ENCODE results near the gene MKNK1.

MKNK1 gene

GRCh38 chr1:46568461-46568891 is 35.6 kb downstream of the MKNK1 start:
- Histone ChIP-seq H3K9me3 (ENCODE audit: control insufficient read depth, low read length) (no peaks in the 10 kb centered on the region), H3K36me3 (ENCODE audit: control insufficient read depth, insufficient read depth, low read length) (no peaks in the 10 kb centered on the region), H3K4me3 (ENCODE audit: low read length) (no peak overlapping the region), H3K9ac (ENCODE audit: low read length) (no peak overlapping the region), H3K4me1 (ENCODE audit: control insufficient read depth, insufficient read depth, low read length) (no peaks in the 10 kb centered on the region), H3K27me3 (ENCODE audit: control insufficient read depth, insufficient read depth, low read length) (no peaks in the 10 kb centered on the region)

- no peak overlapping the region for H3K9ac ChIP-seq (ENCODE audit: low read length)
- no peak overlapping the region for H3K4me3 ChIP-seq (ENCODE audit: low read length)
- H3K9me3 ChIP-seq (ENCODE audit: control insufficient read depth, low read length): no peaks in the 10 kb centered on the region
- H3K4me1 ChIP-seq (ENCODE audit: control insufficient read depth, insufficient read depth, low read length): no peaks in the 10 kb centered on the region
- no peaks in the 10 kb centered on the region for H3K27me3 ChIP-seq (ENCODE audit: control insufficient read depth, insufficient read depth, low read length)
- peaks cover 5% of the 10 kb centered on the region for H3K36me3 ChIP-seq (ENCODE audit: control insufficient read depth, insufficient read depth, low read length)
Measured at GRCh38 chr1:46563341-46563740, 40.7 kb downstream of the MKNK1 start.

GRCh38 chr1:46562498-46562897 is 41.6 kb downstream of the MKNK1 start:
- Histone ChIP-seq H3K4me1 (ENCODE audit: control insufficient read depth, insufficient read depth, low read length) (peaks cover 1% of the 10 kb centered on the region), H3K27me3 (ENCODE audit: control insufficient read depth, insufficient read depth, low read length) (no peaks in the 10 kb centered on the region), H3K36me3 (ENCODE audit: control insufficient read depth, insufficient read depth, low read length) (peaks cover 5% of the 10 kb centered on the region), H3K9me3 (ENCODE audit: control insufficient read depth, low read length) (no peaks in the 10 kb centered on the region), H3K9ac (ENCODE audit: low read length) (no peak overlapping the region), H3K4me3 (ENCODE audit: low read length) (no peak overlapping the region)

GRCh38 chr1:46558966-46559365 is 45.1 kb downstream of the MKNK1 start:
- Histone ChIP-seq H3K4me3 (ENCODE audit: low read length) (no peak overlapping the region), H3K4me1 (ENCODE audit: control insufficient read depth, insufficient read depth, low read length) (peaks cover 19% of the 10 kb centered on the region), H3K36me3 (ENCODE audit: control insufficient read depth, insufficient read depth, low read length) (peaks cover 5% of the 10 kb centered on the region), H3K9ac (ENCODE audit: low read length) (no peak overlapping the region), H3K9me3 (ENCODE audit: control insufficient read depth, low read length) (no peaks in the 10 kb centered on the region), H3K27me3 (ENCODE audit: control insufficient read depth, insufficient read depth, low read length) (no peaks in the 10 kb centered on the region)

- no peak overlapping the region for H3K4me3 ChIP-seq (ENCODE audit: low read length)
- H3K9me3 ChIP-seq (ENCODE audit: control insufficient read depth, low read length): no peaks in the 10 kb centered on the region
- H3K9ac ChIP-seq (ENCODE audit: low read length): no peak overlapping the region
- peaks cover 19% of the 10 kb centered on the region for H3K4me1 ChIP-seq (ENCODE audit: control insufficient read depth, insufficient read depth, low read length)
- H3K27me3 ChIP-seq (ENCODE audit: control insufficient read depth, insufficient read depth, low read length): no peaks in the 10 kb centered on the region
- H3K36me3 ChIP-seq (ENCODE audit: control insufficient read depth, insufficient read depth, low read length): peaks cover 5% of the 10 kb centered on the region
Measured at GRCh38 chr1:46558141-46558963, 45.7 kb downstream of the MKNK1 start.

- H3K27me3 ChIP-seq (ENCODE audit: control insufficient read depth, insufficient read depth, low read length): no peaks in the 10 kb centered on the region
Measured at GRCh38 chr1:46557403-46557802, 46.7 kb downstream of the MKNK1 start.

GRCh38 chr1:46556822-46557221 is 47.2 kb downstream of the MKNK1 start:
- peaks cover 19% of the 10 kb centered on the region for H3K4me1 ChIP-seq (ENCODE audit: control insufficient read depth, insufficient read depth, low read length)
- H3K9me3 ChIP-seq (ENCODE audit: control insufficient read depth, low read length): no peaks in the 10 kb centered on the region
- H3K9ac ChIP-seq (ENCODE audit: low read length): no peak overlapping the region
- peaks cover 5% of the 10 kb centered on the region for H3K36me3 ChIP-seq (ENCODE audit: control insufficient read depth, insufficient read depth, low read length)
- no peak overlapping the region for H3K4me3 ChIP-seq (ENCODE audit: low read length)
- no peaks in the 10 kb centered on the region for H3K27me3 ChIP-seq (ENCODE audit: control insufficient read depth, insufficient read depth, low read length)

More at GRCh38 chr1:46557403-46557802, 46.7 kb downstream of the MKNK1 start:
- peaks cover 5% of the 10 kb centered on the region for H3K36me3 ChIP-seq (ENCODE audit: control insufficient read depth, insufficient read depth, low read length)
- no peak overlapping the region for H3K4me3 ChIP-seq (ENCODE audit: low read length)
- peaks cover 19% of the 10 kb centered on the region for H3K4me1 ChIP-seq (ENCODE audit: control insufficient read depth, insufficient read depth, low read length)
- no peak overlapping the region for H3K9ac ChIP-seq (ENCODE audit: low read length)
- no peaks in the 10 kb centered on the region for H3K9me3 ChIP-seq (ENCODE audit: control insufficient read depth, low read length)

GRCh38 chr1:46555826-46556619 is 48.0 kb downstream of the MKNK1 start:
- H3K36me3 ChIP-seq (ENCODE audit: control insufficient read depth, insufficient read depth, low read length): peaks cover 5% of the 10 kb centered on the region

GRCh38 chr1:46554597-46555381 is 49.3 kb downstream of the MKNK1 start:
- H3K4me1 ChIP-seq (ENCODE audit: control insufficient read depth, insufficient read depth, low read length): peaks cover 25% of the 10 kb centered on the region

More at GRCh38 chr1:46555826-46556619, 48.0 kb downstream of the MKNK1 start:
- Histone ChIP-seq H3K4me3 (ENCODE audit: low read length) (no peak overlapping the region), H3K27me3 (ENCODE audit: control insufficient read depth, insufficient read depth, low read length) (peaks cover 6% of the 10 kb centered on the region), H3K4me1 (ENCODE audit: control insufficient read depth, insufficient read depth, low read length) (peaks cover 19% of the 10 kb centered on the region), H3K9ac (ENCODE audit: low read length) (no peak overlapping the region), H3K9me3 (ENCODE audit: control insufficient read depth, low read length) (no peaks in the 10 kb centered on the region)

GRCh38 chr1:46554236-46554596 is 49.9 kb downstream of the MKNK1 start:
- peaks cover 23% of the 10 kb centered on the region for H3K27me3 ChIP-seq (ENCODE audit: control insufficient read depth, insufficient read depth, low read length)
- peaks cover 4% of the 10 kb centered on the region for H3K36me3 ChIP-seq (ENCODE audit: control insufficient read depth, insufficient read depth, low read length)
- no peaks in the 10 kb centered on the region for H3K9me3 ChIP-seq (ENCODE audit: control insufficient read depth, low read length)
- peaks cover 25% of the 10 kb centered on the region for H3K4me1 ChIP-seq (ENCODE audit: control insufficient read depth, insufficient read depth, low read length)
- H3K9ac ChIP-seq (ENCODE audit: low read length): no peak overlapping the region
- H3K4me3 ChIP-seq (ENCODE audit: low read length): no peak overlapping the region

More at GRCh38 chr1:46554597-46555381, 49.3 kb downstream of the MKNK1 start:
- Histone ChIP-seq H3K4me3 (ENCODE audit: low read length) (no peak overlapping the region), H3K9ac (ENCODE audit: low read length) (no peak overlapping the region), H3K9me3 (ENCODE audit: control insufficient read depth, low read length) (no peaks in the 10 kb centered on the region), H3K27me3 (ENCODE audit: control insufficient read depth, insufficient read depth, low read length) (peaks cover 17% of the 10 kb centered on the region), H3K36me3 (ENCODE audit: control insufficient read depth, insufficient read depth, low read length) (peaks cover 5% of the 10 kb centered on the region)

- H3K36me3 ChIP-seq (ENCODE audit: control insufficient read depth, insufficient read depth, low read length): no peaks in the 10 kb centered on the region
- H3K9ac ChIP-seq (ENCODE audit: low read length): no peak overlapping the region
- H3K9me3 ChIP-seq (ENCODE audit: control insufficient read depth, low read length): no peaks in the 10 kb centered on the region
- H3K4me1 ChIP-seq (ENCODE audit: control insufficient read depth, insufficient read depth, low read length): peaks cover 25% of the 10 kb centered on the region
- peaks cover 25% of the 10 kb centered on the region for H3K27me3 ChIP-seq (ENCODE audit: control insufficient read depth, insufficient read depth, low read length)
- no peak overlapping the region for H3K4me3 ChIP-seq (ENCODE audit: low read length)
Measured at GRCh38 chr1:46553506-46553905, 50.6 kb downstream of the MKNK1 start.
